Stimulated activated CD4-positive, alpha-beta T cell treated with anti-CD3 and anti-CD28 coated beads, Interleukin-1b, Interleukin-23, amount 100 ng/mL, for 48 hours (primary cell): ENCODE results near the gene AP2B1.
"Not testable (repeated sequence)": the region's sequence is repeated elsewhere in the genome, so short reads cannot be mapped to it uniquely, and the experiment has no call there.

Source experiments
- DNase-seq: peaks from one replicate; pipeline ENCODE4 v3.0.0-alpha.2; 2020

The AP2B1 gene

DNA sequence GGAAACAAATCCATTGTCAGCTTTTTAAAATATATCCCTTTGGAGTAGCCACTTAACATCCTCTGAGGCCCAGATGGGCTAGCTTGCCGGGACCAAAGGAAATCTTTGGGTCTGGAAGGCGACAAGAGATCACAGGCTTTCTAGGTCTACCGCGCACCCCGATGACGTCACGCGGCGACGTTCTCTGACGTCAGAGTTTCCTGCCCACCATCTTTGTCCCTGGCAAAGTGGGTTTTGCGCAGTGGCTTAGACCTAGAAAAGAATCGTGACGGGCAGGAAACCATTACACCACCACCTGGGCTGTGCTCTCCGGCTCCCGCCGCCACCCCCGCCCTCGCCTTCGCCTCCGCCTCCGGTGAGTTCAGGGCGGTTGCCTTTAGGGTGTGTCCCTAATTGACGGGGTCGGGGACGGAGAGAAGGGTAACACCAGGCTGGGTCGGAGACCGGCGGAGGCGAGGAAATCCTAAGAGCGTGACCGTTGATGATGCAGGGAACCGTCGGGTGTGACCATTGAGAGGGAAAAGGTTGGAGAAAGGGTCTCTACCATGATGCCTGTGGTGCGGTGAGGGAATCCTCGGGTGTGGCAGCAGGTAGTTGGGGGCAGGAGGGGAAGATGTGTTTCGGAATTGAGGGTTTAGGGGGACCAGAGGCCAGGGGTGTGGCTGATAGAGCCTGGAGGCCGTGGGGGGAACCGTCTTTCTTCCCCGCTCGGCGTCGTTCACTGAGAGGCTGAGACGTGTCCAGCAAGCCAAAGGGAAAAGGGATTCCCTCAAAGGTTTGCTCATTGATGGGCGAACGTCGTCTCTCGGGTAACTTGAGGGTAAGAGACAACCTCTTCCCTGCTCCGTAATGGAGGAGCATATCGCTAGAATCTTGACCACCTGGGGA lies at the start of gene AP2B1:
Gene AP2B1, plus strand, starts transcription at position 249 of the 888 bp plus-strand sequence. CDS start 6,709 bp downstream, outside the sequence.
- DNase-seq, result peak; percentile 94

DNA sequence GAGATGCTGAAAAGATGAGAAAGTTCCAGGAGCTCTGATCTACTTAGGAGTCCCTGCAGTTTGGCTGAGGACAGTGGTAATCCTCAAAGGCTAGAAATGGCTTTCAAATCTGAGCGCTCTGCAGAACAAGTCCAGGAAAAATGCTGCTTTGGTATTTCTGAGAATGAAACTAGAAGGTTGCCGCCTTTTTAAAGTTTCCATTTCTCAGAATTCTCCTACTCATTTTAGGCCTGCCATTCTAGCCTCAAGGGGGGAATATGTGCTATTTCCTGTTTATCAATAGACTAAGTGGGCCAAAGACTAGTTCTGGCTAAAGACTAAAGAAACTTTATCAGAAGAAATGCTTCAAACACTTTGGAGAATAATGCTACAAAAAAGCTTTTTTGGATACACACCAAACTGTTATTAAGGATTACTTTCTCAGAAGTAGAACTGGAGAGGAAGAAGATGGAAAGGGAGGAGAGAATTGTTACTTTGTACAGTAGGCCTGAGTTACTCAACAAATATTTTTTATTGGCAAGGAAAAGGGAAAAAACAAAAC lies 49.5 kb upstream of the AP2B1 start, which contains the start of gene SLFN12L:
Gene SLFN12L, minus strand, starts transcription at position 78 of the 541 bp plus-strand sequence. CDS start 15,314 bp downstream, outside the sequence.
- peak; percentile 16 for DNase-seq

DNA sequence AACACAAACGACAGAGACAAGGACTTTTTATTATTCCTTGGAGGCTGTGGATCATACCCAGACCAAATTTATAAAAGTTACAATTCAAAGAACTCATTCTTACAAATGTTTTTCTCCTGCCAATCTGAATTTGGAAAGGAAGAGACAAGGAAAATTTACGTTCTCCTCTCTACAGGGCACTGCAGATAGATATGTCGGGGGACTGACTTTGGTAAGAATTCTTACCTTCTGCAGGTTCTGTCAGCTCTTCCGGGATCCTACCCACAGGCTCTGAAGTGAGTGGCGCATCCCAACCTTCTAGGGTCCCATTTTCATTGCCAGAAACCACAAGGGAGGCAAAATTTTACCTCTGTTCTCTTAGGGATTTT lies 47.5 kb upstream of the AP2B1 start:
- no peak for DNase-seq

DNA sequence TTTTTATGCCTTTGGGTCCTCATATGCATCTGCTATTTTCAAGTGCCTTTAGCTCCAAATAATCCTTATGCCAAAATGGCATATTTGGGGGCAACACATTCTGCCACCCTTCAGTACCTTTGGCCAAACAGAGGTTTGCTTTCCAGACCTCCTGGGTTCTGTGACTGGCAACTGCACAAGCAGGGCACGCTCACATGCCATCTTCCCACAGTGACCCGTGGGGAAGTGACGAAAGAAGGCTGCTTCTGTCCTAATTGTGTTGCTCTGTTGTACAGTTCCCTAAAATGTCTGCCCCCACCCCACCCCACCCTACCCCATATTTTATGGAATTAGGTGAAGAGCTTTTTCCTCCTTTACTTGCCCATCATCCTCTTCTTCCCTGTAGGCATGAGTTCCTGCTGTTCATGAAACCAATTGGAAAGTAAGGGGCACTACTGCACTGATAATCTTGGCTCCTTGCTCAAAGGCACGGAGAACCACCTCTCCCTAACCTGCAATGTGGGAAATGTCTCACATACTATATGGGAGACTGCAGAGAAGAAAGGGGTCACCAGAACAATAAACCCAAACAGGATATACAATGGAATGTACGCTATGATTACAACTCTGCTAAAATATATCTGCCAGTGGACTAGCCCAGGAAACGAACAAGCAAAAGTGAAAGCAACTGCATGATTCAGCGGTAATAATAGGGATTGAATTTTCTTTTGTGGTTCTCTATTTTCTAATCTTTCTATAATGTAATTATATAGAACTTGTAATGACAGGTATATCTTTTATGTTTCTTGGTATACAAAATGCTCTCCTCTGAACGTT lies 46.3 kb upstream of the AP2B1 start:
- DNase-seq, result peak; percentile 48

DNA sequence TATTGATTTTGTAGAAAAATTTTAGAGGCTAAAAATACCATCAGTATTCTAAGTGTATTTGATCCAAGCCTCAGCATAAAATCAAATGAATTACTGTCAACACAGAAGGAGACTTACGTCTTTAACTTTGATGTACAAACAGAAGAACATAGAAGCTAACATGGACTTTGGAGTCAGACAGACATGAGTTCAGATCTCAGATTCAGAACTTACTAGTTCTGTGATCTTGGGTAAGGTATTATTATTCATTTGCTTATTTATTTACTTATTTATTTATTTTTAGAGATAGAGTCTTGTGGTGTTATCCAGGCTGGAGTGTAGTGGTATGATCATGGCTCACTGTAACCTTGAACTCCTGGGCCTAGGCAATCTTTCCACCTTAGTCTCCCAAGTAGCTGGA lies 45.7 kb upstream of the AP2B1 start:
- no peak for DNase-seq

DNA sequence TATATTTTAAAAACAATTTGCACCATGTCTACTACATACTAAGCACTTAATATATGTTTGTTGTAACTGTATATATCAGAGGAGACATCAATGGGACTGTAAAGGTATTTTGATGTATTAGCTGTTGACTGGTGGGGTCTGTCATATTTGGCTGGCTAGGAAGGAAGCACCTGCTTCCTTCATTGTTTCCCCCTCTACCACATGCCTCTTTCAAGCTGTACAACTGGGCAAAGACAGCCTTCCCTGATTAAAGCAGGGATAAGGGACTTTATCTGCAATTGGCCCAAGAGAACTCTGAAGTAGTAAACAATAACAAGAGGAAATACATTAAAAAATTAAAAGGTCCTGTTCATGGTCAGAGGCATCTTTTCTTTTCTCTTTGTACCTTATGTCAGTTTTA lies 44.1 kb upstream of the AP2B1 start:
- no peak for DNase-seq

- no peak for DNase-seq
Observed at GRCh38 chr17:35543856-35544255, 43.3 kb upstream of the AP2B1 start.

- no peak for DNase-seq
Observed at GRCh38 chr17:35545150-35545549, 42.0 kb upstream of the AP2B1 start.

GRCh38 chr17:35546487-35546886 lies 40.6 kb upstream of the AP2B1 start:
- DNase-seq, result no peak

DNA sequence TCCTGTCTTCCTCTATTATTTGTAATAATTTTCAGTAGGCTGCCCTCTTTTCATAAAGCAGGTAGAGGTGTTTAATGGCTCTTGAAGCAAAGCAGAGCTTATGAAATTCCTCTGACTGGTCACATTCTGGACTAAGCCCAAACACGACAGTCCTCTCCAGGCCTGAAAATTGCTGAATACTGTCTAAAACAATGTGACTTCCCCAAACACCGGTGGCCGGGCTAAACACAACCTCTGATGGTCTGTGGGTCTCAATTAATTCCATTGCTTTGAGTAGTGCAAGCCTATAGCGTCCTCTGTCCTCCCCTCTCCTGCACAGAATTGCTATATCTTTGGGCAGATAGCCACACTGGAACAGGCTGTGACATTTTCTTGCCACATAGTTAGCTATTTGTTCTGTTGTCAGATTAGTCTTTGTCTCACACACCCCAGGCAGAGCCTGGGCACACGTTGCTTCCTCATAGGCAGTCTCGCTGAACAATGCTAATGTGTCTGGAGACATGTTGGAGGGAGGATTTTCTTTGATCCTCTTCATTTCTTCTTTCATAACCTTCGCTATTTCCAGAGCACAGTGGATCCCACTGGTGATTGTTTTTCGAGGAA lies 38.8 kb upstream of the AP2B1 start:
- no peak for DNase-seq

GRCh38 chr17:35548978-35549377 lies 38.1 kb upstream of the AP2B1 start:
- no peak for DNase-seq

- DNase-seq, result no peak
Observed at GRCh38 chr17:35553310-35553709, 33.8 kb upstream of the AP2B1 start.

DNA sequence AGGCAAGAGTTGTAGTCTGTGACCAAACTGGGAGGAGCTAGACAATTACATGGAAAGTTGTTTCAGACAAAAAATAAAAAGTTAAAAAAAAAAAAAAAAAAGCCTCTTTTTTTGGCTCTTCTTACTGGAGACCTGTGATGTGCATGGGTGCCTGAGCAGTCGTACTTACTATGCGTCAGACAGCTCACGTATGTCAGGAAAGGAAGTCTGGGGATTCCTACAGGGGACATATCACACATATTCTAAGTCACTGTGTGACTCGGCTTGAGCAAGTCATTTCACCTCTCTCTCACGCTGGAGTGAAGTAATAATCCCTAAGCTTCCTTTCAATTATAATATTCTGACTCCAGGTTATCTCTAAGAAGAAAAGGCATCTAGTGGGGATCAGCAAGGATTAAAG lies 32.5 kb upstream of the AP2B1 start:
- DNase-seq, result peak; percentile 55

- DNase-seq, result no peak
Observed at GRCh38 chr17:35555691-35556090, 31.4 kb upstream of the AP2B1 start.

DNA sequence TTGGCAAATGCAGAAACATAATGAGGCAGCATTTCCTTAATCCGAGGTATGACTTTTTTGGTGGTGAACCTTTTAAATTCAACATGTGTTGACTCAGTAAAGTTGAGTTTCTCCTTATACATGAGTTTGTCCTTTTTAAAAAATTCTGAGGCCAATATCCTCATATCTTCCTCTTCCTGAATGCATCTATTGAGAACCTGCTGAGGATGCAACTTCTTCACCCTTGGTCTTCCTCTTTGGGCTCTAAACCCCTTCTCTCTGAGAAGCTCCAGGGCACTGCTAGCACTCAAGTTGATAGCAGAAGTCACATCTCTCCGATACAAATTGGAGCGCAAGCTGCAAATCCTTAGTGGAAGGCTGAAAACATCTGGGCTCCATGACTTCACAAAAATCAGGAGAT lies 29.8 kb upstream of the AP2B1 start:
- no peak for DNase-seq

DNA sequence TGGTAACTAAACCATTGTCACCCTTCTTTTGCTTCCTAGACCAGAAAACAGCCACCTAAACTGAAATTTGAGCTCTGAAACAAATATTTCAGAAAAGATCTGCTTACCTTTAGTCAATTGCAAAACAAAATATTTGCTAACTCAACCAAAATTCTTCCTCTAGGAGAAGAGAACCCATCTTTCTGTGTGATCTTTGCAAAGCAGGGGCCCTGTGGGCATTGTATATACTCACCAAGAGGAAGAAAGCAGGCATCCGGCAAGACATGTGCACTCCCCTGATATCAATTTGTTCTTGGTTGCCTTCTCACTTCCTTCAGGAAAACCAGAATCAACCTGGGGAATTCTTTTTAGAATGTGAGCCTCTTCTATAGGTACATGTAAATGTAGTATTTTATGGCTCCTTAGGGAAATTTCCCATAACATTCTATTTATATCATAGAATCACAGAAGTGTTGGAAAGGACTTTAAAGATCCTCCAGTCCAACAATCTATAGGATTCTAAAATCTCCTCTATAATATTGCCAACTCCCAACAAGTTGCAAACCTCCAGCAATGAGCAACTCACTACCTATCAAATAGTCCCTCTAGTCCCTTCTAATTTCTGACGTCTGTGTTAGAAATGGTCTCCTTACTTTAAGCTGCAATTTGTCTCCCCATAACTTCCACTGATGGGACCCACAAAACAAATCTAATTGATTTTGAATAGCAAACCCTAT lies 27.5 kb upstream of the AP2B1 start:
- no peak for DNase-seq

GRCh38 chr17:35560703-35561102 lies 26.4 kb upstream of the AP2B1 start, which contains the start of gene SLFN14:
TSS of gene SLFN14 (minus strand) at chr17:35560819. CDS start at chr17:35558062, 2,757 bp downstream.
- no peak for DNase-seq

- DNase-seq, result not testable (repeated sequence)
Observed at GRCh38 chr17:35563181-35563580, 23.9 kb upstream of the AP2B1 start.

DNA sequence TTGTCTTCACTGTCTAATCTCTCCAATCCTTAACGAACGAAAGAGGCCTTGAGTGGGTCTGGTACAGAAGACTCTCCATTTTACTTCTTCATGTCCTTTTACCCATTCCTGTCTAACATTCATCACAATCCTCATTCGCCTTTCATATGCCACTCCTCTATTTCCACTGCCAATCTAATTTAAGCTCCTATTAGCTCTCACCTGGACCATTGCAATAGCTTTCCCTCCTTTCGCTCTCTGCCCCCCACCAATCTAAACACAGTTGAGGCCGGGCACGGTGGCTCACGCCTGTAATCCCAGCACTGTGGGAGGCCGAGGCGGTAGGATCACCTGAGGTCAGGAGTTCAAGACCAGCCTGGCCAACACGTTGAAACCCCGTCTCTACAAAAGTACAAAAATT lies 20.2 kb upstream of the AP2B1 start:
- no peak for DNase-seq

DNA sequence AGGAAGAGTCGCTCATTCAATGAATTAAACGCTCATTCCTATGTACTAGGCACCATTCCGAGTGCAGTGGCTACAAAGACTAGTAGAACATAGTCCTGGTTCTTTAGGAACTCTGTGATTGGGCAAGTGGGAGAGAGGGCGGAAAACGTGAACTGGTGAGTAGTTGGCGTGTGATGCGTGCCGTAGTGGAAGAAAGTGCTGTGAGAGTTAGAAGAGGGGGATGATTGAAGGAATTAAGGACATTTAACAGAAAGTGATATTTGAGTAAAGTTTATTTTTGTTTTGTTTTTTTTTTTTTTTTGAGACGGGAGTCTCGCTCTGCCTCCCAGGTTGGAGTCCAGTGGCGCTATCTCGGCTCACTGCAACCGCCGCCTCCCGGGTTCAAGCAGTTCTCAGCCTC lies 18.6 kb upstream of the AP2B1 start:
- peak; percentile 59 for DNase-seq

GRCh38 chr17:35569405-35569804 lies 17.7 kb upstream of the AP2B1 start:
- no peak for DNase-seq

DNA sequence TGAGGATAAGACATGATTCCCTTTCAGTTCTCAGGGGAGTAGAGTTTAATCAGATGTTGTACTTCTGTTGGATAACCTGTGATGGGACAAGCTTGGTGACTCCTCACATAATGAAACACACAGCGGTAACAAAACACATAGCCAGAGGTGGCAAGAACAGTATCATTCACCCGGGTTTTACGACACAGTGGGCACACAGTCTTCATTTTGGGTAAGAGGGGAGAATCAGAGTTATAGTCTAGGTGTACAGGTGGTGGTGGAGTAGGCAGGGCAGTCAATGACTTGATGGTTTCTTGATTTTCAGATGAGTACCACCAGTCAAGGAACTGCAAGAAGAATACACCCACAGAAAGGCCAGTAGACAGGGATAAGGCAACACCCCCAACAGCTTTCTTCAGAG lies 11.4 kb upstream of the AP2B1 start:
- no peak for DNase-seq
